Prostate gland (tissue), 2 donors: Measurements from ENCODE around the gene CACNG6. TPM values are rescaled to one million over a fixed set of nuclear protein-coding genes. Genes with fewer than 3 reads are reported as not detected.

Experiments used
- DNase-seq: peaks from one replicate; pipeline ENCODE4 v3.0.0-alpha.2; 2019; ENCODE audit warnings: low spot score
- H3K27ac ChIP-seq, 2 donors: fragments of 200-600 bp; sonication (generic); 2 replicates each; pipeline ENCODE4 v1.5.1; 2017 to 2019
- H3K27me3 ChIP-seq: fragments of 200-600 bp; sonication (generic); replicated peaks from 2 replicates; pipeline ENCODE4 v1.5.1; 2019; ENCODE audit not compliant: insufficient read depth
- H3K36me3 ChIP-seq, 2 donors: fragments of 200-600 bp; sonication (generic); 1 replicate in 1 of 2; 2 replicates in 1 of 2; pipeline versions ENCODE4 v1.5.1 to v1.8.1; 2017 to 2019
- H3K4me1 ChIP-seq: fragments of 200-600 bp; sonication (generic); replicated peaks from 2 replicates; pipeline ENCODE4 v1.5.1; 2019
- H3K4me3 ChIP-seq, 2 donors: fragments of 200-600 bp; sonication (generic); 2 replicates each; pipeline ENCODE4 v1.5.1; 2017 to 2019
- H3K9me3 ChIP-seq: fragments of 200-600 bp; sonication (generic); 2 replicates; pipeline ENCODE4 v1.5.1; 2017
- CTCF ChIP-seq, 4 experiments: fragments of 200-600 bp in 2 of 4; fragments of 450-650 bp in 2 of 4; sonication (generic) in 2 of 4; IDR thresholded peaks; 1 replicate in 3 of 4; 2 replicates in 1 of 4; pipeline ENCODE4 v1.5.1; 2016 to 2019; ENCODE audit warnings: antibody characterized with exemption in 4 of 4, mild to moderate bottlenecking in 2 of 4, moderate library complexity in 2 of 4
- POLR2A ChIP-seq: fragments of 450-650 bp; IDR thresholded peaks from one replicate; pipeline ENCODE4 v1.6.1; 2016; ENCODE audit warnings: antibody characterized with exemption, mild to moderate bottlenecking
- POLR2AphosphoS5 ChIP-seq: sonication (generic); formaldehyde crosslinking; IDR thresholded peaks from one replicate; pipeline ENCODE4 v1.6.1; 2017; ENCODE audit warnings: antibody characterized with exemption
- WGBS: methylation state at CpG from one replicate; pipeline ENCODE4 v1.1.5; 2018; 5-methylcytosine and 5-hydroxymethylcytosine counted together
- intact Hi-C: fragments of 100-400 bp; cut with DNase I; formaldehyde crosslinking; loops from one replicate; pipeline ENCODE4 v1.14.2; 2022
- total RNA-seq, 2 donors: library from RNA; depleted of rRNA; stranded (reverse); fragments of >200 nt; gene quantifications; one replicate each; pipeline ENCODE4 v1.1.0, GENCODE V29; 2016

The CACNG6 gene
- total RNA-seq, 2 donors from 2014 or later: 2.3 TPM; not detected in 1

DNA sequence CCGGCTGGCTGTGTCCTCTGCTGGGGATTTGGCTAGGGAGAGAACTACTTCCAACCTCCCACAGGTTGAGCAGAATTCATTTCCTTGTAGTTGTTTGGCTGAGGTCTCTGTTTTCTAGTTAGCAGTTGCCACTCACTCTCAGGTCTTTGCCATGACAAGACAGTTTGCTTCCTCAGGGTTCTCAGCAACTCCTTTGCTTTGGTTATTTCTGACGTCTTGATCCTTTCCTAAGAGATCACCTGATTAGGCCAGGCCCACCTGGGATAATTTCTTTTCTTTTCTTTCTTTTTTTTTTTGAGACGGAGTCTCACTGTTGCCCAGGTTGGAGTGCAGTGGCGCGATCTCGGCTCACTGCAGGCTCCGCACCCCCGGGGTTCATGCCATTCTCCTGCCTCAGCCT, 38.1 kb upstream of the CACNG6 start:
- no peaks in the 10 kb centered on the region for H3K4me1 ChIP-seq
- TF ChIP-seq POLR2AphosphoS5 (no peak), CTCF (IDR thresholded peaks at IDR 0.05) (no peak), POLR2A (no peak)
- H3K27ac ChIP-seq: no peak overlapping the region
- no peak for DNase-seq
- intact Hi-C loops: no loop called here
- H3K36me3 ChIP-seq: no peaks in the 10 kb centered on the region
- H3K4me3 ChIP-seq: no peak overlapping the region
- 92% methylated on average over 8 of the region's 8 CpGs for WGBS
- no peaks in the 10 kb centered on the region for H3K27me3 ChIP-seq
- no peaks in the 10 kb centered on the region for H3K9me3 ChIP-seq

DNA sequence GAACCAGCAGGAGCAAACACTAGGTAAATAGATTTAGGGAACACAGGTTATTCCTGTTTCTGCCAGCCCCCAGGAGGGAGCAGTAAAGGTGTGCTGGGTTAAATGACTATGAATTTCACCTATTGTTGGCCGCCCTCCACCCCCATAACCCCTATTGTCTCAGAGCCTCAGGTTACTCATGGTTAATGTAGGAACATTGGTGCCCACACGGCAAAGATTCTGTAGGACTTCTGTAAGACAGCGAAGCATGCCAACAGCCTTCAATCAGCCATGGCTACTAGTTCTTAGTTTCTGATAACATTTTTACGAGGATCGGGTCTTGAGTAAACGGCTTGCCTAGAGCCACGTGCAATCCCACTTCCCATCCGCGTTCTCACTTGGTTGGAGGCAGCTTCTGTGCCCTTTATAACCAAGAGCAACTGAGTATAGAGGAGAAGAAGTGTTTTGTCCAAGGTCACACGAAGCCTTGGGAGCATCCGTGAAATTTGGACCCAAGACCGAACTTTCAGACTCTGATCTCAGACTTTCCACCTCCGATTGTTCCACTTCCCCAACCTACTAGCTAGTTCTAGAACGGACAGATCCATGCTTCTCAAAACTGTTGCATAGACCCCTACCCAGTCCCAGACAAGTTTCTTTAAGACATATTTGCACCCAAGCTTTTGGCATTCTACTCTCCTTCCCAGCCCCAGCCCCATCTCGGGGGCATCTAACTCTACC, 33.8 kb upstream of the CACNG6 start:
- Histone ChIP-seq H3K27ac (no peak overlapping the region), H3K4me3 (no peak overlapping the region), H3K27me3 (peaks cover 19% of the 10 kb centered on the region), H3K4me1 (no peaks in the 10 kb centered on the region), H3K9me3 (no peaks in the 10 kb centered on the region), H3K36me3 (no peaks in the 10 kb centered on the region)
- WGBS: 2% methylated on average over 15 of the region's 15 CpGs
- no peak for DNase-seq
- TF ChIP-seq POLR2A: no peak
- TF ChIP-seq CTCF (IDR thresholded peaks at IDR 0.05): no peak
- no peak for TF ChIP-seq POLR2AphosphoS5
- intact Hi-C loops: no loop called here

DNA sequence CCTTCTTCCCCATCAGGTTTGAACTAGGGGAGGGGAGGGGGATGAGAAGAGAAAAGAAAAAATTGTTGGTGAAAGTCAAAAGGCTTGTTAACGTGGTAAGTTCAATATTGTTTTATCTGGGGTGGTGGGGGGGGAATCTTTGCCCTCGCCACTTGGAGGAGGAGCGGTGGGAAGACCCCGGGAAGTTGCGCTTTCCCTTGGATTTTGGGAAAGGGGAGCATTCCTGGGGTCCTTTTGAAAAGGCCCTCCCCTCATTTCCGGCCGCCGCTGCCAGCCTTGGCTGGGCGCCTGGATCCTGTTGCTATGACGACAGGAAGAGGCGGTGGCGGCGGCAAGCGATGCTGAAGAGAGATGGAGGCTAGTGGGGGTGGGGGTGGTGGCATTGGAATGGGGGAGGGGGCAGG, 33.3 kb upstream of the CACNG6 start:
- no peaks in the 10 kb centered on the region for H3K9me3 ChIP-seq
- no peak overlapping the region for H3K27ac ChIP-seq
- peaks cover 22% of the 10 kb centered on the region for H3K27me3 ChIP-seq
- WGBS: 3% methylated on average over 14 of the region's 14 CpGs
- no peak for TF ChIP-seq POLR2A
- TF ChIP-seq CTCF (IDR thresholded peaks at IDR 0.05): no peak
- no peak for TF ChIP-seq POLR2AphosphoS5
- no peak overlapping the region for H3K4me3 ChIP-seq
- no peaks in the 10 kb centered on the region for H3K4me1 ChIP-seq
- intact Hi-C loops: no loop called here
- no peaks in the 10 kb centered on the region for H3K36me3 ChIP-seq
- no peak for DNase-seq

DNA sequence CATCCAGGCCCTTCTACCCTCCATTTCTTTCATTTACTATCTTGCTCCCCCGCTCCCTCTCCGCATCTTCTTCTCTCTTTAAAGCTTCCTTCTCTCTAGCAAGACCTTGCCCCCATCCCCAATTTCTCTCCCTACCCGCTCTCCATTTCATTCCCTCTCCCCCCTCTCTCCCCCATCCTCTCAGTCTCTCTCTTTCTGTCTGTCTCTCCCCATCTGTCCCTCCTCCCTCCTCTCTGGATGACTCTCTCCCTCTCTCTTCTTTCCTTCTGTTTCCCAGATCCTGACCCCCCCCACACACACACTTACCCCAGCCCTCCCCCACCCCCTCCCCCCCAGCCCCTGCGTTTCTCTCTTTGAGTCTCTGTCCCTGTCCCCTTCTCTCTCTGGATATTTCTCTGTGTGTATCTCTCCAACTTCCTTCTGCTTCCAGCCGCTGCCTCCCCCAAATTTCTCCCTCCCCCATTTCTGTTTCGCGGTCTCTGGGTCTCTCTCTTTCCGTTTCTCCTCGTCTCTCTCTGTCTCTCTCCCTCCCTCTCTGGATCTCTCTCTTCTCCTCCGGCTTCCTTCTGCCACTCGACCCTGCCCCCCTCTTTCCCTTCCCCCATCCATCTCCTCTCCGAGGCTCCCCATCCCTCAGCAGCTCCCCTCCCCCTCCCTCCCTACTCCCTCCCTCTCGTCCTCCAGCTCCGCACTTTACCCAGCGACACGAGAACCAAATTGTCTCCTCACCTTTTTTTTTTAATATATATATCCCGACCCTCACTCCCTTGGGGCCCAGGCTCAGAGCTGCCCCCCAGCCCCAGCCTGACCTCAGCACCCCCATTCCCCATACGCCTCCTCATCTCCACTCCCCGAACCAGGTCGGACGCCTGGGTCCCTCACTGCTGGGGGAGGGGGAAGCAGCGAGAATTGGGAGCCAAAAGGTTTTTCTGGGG, 32.3 kb upstream of the CACNG6 start:
- WGBS: 3% methylated on average over 22 of the region's 22 CpGs
- Histone ChIP-seq H3K4me3 (no peak overlapping the region), H3K36me3 (no peaks in the 10 kb centered on the region), H3K4me1 (no peaks in the 10 kb centered on the region), H3K9me3 (no peaks in the 10 kb centered on the region), H3K27ac (no peak overlapping the region), H3K27me3 (peaks cover 26% of the 10 kb centered on the region)
- DNase-seq: no peak
- no peak for TF ChIP-seq POLR2A
- intact Hi-C loops: no loop called here

GRCh38 chr19:53960187-53960586, 31.2 kb upstream of the CACNG6 start:
- Histone ChIP-seq H3K36me3 (no peaks in the 10 kb centered on the region), H3K27ac (no peak overlapping the region), H3K4me1 (no peaks in the 10 kb centered on the region), H3K9me3 (no peaks in the 10 kb centered on the region), H3K27me3 (peaks cover 26% of the 10 kb centered on the region), H3K4me3 (no peak overlapping the region)
- DNase-seq: no peak
- WGBS: 3% methylated on average over 10 of the region's 10 CpGs
- intact Hi-C loops: no loop called here
- TF ChIP-seq POLR2A (no peak), POLR2AphosphoS5 (no peak), CTCF (IDR thresholded peaks at IDR 0.05) (no peak)
